ENCODE results near the gene KIRREL3. TPM values are rescaled to one million over a fixed set of nuclear protein-coding genes. Genes with fewer than 3 reads are reported as not detected.

The KIRREL3 gene
- polyA plus RNA-seq, 1 donor: 0.80 TPM

- no peak for DNase-seq (ENCODE audit: low read depth)
Measured at GRCh38 chr11:126474220-126474619, 526.4 kb downstream of the KIRREL3 start.

GRCh38 chr11:126473269-126473668 lies 527.3 kb downstream of the KIRREL3 start:
- DNase-seq (ENCODE audit: low read depth): no peak

- DNase-seq (ENCODE audit: low read depth): no peak
Measured at GRCh38 chr11:126469311-126469710, 531.3 kb downstream of the KIRREL3 start.

GRCh38 chr11:126468102-126468521 lies 532.5 kb downstream of the KIRREL3 start:
- DNase-seq (ENCODE audit: low read depth): no peak

- DNase-seq (ENCODE audit: low read depth): no peak
Measured at GRCh38 chr11:126467471-126467870, 533.1 kb downstream of the KIRREL3 start.

- no peak for DNase-seq (ENCODE audit: low read depth)
Measured at GRCh38 chr11:126467046-126467370, 533.6 kb downstream of the KIRREL3 start.

GRCh38 chr11:126466236-126467045 lies 534.1 kb downstream of the KIRREL3 start:
- no peak for DNase-seq (ENCODE audit: low read depth)

- no peak for DNase-seq (ENCODE audit: low read depth)
Measured at GRCh38 chr11:126465573-126466188, 534.9 kb downstream of the KIRREL3 start.

GRCh38 chr11:126464796-126465195 lies 535.8 kb downstream of the KIRREL3 start:
- DNase-seq (ENCODE audit: low read depth): no peak

- no peak for DNase-seq (ENCODE audit: low read depth)
Measured at GRCh38 chr11:126462422-126462821, 538.1 kb downstream of the KIRREL3 start.

GRCh38 chr11:126461996-126462395 lies 538.6 kb downstream of the KIRREL3 start:
- no peak for DNase-seq (ENCODE audit: low read depth)

- DNase-seq (ENCODE audit: low read depth): no peak
Measured at GRCh38 chr11:126461096-126461440, 539.5 kb downstream of the KIRREL3 start.

GRCh38 chr11:126460417-126461095 lies 540.0 kb downstream of the KIRREL3 start:
- DNase-seq (ENCODE audit: low read depth): no peak

- DNase-seq (ENCODE audit: low read depth): peak; percentile 55
Measured at GRCh38 chr11:126459691-126460281, 540.8 kb downstream of the KIRREL3 start.

- DNase-seq (ENCODE audit: low read depth): no peak
Measured at GRCh38 chr11:126457817-126458216, 542.8 kb downstream of the KIRREL3 start.

GRCh38 chr11:126456783-126457542 lies 543.6 kb downstream of the KIRREL3 start:
- no peak for DNase-seq (ENCODE audit: low read depth)

- DNase-seq (ENCODE audit: low read depth): no peak
Measured at GRCh38 chr11:126456089-126456488, 544.5 kb downstream of the KIRREL3 start.

- no peak for DNase-seq (ENCODE audit: low read depth)
Measured at GRCh38 chr11:126452241-126453101, 548.1 kb downstream of the KIRREL3 start.

GRCh38 chr11:126451211-126451802 lies 549.3 kb downstream of the KIRREL3 start:
- no peak for DNase-seq (ENCODE audit: low read depth)

GRCh38 chr11:126450806-126451205 lies 549.8 kb downstream of the KIRREL3 start:
- no peak for DNase-seq (ENCODE audit: low read depth)
